Transverse colon (tissue), 4 donors: ENCODE data around the gene CD22.

ENCODE experiments used
- CTCF ChIP-seq, 5 experiments: fragments of 200-600 bp in 3 of 5; fragments of 450-650 bp in 2 of 5; sonication (generic) in 3 of 5; IDR thresholded peaks; 1 replicate in 2 of 5; 2 replicates in 3 of 5; pipeline ENCODE4 v1.5.1; 2016 to 2017; ENCODE audit warnings: antibody characterized with exemption in 5 of 5, inconsistent platforms in 3 of 5, mild to moderate bottlenecking in 2 of 5, moderate library complexity in 1 of 5
- EP300 ChIP-seq: sonication (generic); formaldehyde crosslinking; IDR thresholded peaks from one replicate; pipeline ENCODE4 v1.6.1; 2017; ENCODE audit warnings: antibody characterized with exemption, low read depth
- POLR2A ChIP-seq: fragments of 450-650 bp; IDR thresholded peaks from one replicate; pipeline ENCODE4 v1.6.1; 2016; ENCODE audit warnings: antibody characterized with exemption, mild to moderate bottlenecking, moderate library complexity
- POLR2AphosphoS5 ChIP-seq, 3 donors: sonication (generic); formaldehyde crosslinking; IDR thresholded peaks; one replicate each; pipeline ENCODE4 v1.6.1; 2016; ENCODE audit warnings: antibody characterized with exemption in 3 of 3

GRCh38 chr19:35304036-35304435 is 25.0 kb upstream of the CD22 start:
- no peak for TF ChIP-seq CTCF (IDR thresholded peaks at IDR 0.05)
- TF ChIP-seq POLR2AphosphoS5 (IDR thresholded peaks at IDR 0.05) = no peak
- no peak for TF ChIP-seq POLR2A
- no peak for TF ChIP-seq EP300
